ENCODE data around the gene SCGB1C1. TPM values are rescaled to one million over a fixed set of nuclear protein-coding genes. Genes with fewer than 3 reads are reported as not detected.

SCGB1C1 gene
- total and polyA plus RNA-seq, 2 donors (not counting 1 experiment from before 2014, with no cell fraction given) = not detected

DNA sequence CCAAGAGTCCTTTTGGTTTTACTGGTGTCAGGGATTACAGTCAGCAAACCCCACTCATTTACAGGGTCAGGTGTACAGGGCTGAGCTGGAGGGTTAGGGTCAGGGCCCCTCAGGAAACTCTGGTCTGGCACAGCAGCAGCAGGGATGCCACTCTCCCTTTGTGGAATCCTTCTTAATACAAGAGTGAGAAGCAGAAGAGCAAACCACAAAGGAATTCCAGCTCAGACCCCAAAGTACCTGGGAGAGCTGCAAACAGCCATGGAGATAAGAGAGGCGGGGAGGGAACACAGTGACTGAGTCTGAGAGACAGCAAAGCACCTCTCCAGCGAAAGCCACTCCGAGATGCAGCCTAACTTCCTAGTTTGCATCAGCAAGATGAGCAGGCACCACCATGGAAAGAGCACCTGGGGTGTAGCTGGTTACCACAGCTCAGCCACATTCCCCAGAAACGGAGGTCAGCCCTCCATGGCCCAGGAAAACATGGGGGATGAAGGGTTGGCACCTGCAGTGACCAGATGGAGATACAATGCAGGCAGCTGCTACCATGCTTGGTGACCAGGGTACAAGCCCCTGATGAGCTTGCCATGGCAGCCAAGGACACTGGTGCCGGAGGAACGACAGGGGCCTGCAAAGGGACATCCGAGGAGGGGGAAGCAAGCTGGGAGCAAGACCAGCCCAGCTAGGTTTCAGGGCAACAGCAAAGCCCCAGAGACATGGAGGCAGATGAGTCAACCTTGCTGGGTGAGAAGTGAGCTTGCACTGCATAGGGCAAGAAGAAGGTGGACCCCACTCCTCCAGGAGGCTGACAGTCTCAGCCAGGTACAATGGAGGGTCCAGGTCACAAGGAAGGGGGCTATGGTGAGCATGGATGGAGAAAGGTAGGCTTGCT, 10.4 kb downstream of the SCGB1C1 start:
- CTCF ChIA-PET = interaction anchor here (1.0 kb wide), 1 partner anchor 47 kb away, joined by 3 read pairs; no protein-coding TSS in a partner anchor
- POLR2A ChIA-PET = no interaction called here
- Histone ChIP-seq H3K4me3 (ENCODE audit: control extremely low read depth in 1 of 5, extremely low read depth in 1 of 5, insufficient read depth in 1 of 5, low read depth in 2 of 5, low read length in 4 of 5) (no peak overlapping the region), H3K9me3 (ENCODE audit: control extremely low read depth in 1 of 3, control insufficient read depth in 2 of 3, insufficient read depth in 1 of 3, low read length in 2 of 3) (no peaks in the 10 kb centered on the region), H3K79me2 (ENCODE audit: control insufficient read depth, insufficient read depth, low read length) (peaks cover 47% of the 10 kb centered on the region), H3K9ac (ENCODE audit: low read length) (no peak overlapping the region), H4K20me1 (ENCODE audit: control insufficient read depth, insufficient read depth, low read length, poor library complexity, severe bottlenecking) (peaks cover 55% of the 10 kb centered on the region), H3K4me1 (ENCODE audit: control insufficient read depth in 2 of 2, insufficient read depth in 2 of 2, low read length in 2 of 2) (peaks cover 14 to 27% of the 10 kb centered on the region in 2 donors), H2AFZ (ENCODE audit: insufficient read depth, low read depth, low read length, poor library complexity, severe bottlenecking) (no peak overlapping the region), H3K27me3 (replicated peaks in 1 of 4; ENCODE audit: control extremely low read depth in 1 of 4, control insufficient read depth in 3 of 4, insufficient read depth in 4 of 4, low read length in 3 of 4) (no peaks in the 10 kb centered on the region), H3K36me3 (replicated peaks in 1 of 2; ENCODE audit: control extremely low read depth in 1 of 2, control insufficient read depth in 1 of 2, extremely low read depth in 1 of 2, insufficient read depth in 2 of 2, low read length in 1 of 2) (peaks cover 0 to 31% of the 10 kb centered on the region in 2 experiments), H3K27ac (ENCODE audit: low read length in 2 of 2) (no peak overlapping the region), H3K4me2 (replicated peaks; ENCODE audit: low read depth, low read length, poor library complexity, severe bottlenecking) (no peak overlapping the region)
- TF ChIP-seq, protein P1, sequence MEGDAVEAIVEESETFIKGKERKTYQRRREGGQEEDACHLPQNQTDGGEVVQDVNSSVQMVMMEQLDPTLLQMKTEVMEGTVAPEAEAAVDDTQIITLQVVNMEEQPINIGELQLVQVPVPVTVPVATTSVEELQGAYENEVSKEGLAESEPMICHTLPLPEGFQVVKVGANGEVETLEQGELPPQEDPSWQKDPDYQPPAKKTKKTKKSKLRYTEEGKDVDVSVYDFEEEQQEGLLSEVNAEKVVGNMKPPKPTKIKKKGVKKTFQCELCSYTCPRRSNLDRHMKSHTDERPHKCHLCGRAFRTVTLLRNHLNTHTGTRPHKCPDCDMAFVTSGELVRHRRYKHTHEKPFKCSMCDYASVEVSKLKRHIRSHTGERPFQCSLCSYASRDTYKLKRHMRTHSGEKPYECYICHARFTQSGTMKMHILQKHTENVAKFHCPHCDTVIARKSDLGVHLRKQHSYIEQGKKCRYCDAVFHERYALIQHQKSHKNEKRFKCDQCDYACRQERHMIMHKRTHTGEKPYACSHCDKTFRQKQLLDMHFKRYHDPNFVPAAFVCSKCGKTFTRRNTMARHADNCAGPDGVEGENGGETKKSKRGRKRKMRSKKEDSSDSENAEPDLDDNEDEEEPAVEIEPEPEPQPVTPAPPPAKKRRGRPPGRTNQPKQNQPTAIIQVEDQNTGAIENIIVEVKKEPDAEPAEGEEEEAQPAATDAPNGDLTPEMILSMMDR (IDR thresholded peaks at IDR 0.05) = no peak
- TF ChIP-seq EZH2 (IDR thresholded peaks at IDR 0.05; ENCODE audit: borderline replicate concordance, insufficient read depth, low read depth, low read length, poor library complexity, severe bottlenecking) = no peak
- ATAC-seq (ENCODE audit: low read depth) (no peak), DNase-seq (no peak)
- Mint-ChIP-seq H3K4me1 (peaks cover 46% of the 10 kb centered on the region), H3K4me3 (peak overlapping the region; percentile 5), H3K9me3 (ENCODE audit: insufficient read depth) (no peaks in the 10 kb centered on the region), H3K27me3 (no peaks in the 10 kb centered on the region), H3K27ac (no peak overlapping the region)
- intact Hi-C loops (cut with micrococcal nuclease) = no loop called here
- 94% methylated on average over 7 of the region's 7 CpGs for WGBS (ENCODE audit: insufficient coverage)
